ENCODE measurements around the gene LPO.

DNA sequence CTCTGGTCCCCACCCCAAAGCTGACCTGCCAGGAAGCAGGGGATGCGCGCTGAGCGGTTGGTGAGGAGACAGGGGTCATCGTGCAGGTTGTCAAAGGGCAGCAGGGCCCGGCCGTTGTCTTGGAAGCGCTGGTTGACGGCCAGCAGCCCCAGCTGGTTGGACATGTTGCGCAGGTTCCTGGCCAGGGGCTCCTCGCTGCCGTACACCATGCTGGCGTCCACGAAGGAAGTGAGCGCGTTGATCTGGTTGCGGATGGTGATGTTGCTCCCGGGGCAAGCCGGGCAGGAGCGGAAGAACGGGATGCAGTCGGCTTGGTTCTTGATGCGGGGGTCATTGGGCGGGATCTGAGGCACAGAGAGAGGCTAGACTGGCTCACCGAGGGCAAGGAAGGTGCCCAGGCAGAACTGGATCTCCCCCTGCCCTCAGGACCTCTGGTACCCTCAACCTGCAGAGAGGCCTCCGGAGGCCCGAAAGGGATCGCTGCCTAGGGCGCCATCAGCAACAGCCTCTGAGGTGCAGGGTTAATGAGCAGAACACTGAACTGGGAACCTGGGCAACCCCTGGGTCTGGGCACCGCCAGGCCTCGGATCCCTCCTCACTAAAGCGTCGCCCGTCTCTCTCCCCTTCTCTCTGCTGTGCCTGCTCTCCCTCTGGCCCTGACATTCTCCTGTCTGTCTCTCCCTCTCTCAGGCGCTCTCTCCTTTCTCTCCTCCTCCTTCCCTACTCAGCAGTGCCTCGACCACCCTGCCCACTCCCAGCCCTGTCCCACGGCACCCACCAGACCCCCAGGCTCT is 39.6 kb downstream of the LPO start:
- TF ChIP-seq ARNTL (CRISPR knock-in tag; IDR thresholded peaks at IDR 0.05; ENCODE audit: borderline replicate concordance, low read depth) = no peak
- TF ChIP-seq, protein P1, sequence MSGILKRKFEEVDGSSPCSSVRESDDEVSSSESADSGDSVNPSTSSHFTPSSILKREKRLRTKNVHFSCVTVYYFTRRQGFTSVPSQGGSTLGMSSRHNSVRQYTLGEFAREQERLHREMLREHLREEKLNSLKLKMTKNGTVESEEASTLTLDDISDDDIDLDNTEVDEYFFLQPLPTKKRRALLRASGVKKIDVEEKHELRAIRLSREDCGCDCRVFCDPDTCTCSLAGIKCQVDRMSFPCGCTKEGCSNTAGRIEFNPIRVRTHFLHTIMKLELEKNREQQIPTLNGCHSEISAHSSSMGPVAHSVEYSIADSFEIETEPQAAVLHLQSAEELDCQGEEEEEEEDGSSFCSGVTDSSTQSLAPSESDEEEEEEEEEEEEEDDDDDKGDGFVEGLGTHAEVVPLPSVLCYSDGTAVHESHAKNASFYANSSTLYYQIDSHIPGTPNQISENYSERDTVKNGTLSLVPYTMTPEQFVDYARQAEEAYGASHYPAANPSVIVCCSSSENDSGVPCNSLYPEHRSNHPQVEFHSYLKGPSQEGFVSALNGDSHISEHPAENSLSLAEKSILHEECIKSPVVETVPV (CRISPR knock-in tag; IDR thresholded peaks at IDR 0.05) = no peak
- no peak for TF ChIP-seq TCF4 (CRISPR knock-in tag; IDR thresholded peaks at IDR 0.05; ENCODE audit: borderline replicate concordance)
- TF ChIP-seq, protein P2, sequence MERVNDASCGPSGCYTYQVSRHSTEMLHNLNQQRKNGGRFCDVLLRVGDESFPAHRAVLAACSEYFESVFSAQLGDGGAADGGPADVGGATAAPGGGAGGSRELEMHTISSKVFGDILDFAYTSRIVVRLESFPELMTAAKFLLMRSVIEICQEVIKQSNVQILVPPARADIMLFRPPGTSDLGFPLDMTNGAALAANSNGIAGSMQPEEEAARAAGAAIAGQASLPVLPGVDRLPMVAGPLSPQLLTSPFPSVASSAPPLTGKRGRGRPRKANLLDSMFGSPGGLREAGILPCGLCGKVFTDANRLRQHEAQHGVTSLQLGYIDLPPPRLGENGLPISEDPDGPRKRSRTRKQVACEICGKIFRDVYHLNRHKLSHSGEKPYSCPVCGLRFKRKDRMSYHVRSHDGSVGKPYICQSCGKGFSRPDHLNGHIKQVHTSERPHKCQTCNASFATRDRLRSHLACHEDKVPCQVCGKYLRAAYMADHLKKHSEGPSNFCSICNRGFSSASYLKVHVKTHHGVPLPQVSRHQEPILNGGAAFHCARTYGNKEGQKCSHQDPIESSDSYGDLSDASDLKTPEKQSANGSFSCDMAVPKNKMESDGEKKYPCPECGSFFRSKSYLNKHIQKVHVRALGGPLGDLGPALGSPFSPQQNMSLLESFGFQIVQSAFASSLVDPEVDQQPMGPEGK (CRISPR knock-in tag; IDR thresholded peaks at IDR 0.05; ENCODE audit: borderline replicate concordance) = no peak
- no peak for TF ChIP-seq ZFP30 (CRISPR knock-in tag; IDR thresholded peaks at IDR 0.05)
- no peak for TF ChIP-seq BACH2 (CRISPR knock-in tag; IDR thresholded peaks at IDR 0.05; ENCODE audit: borderline replicate concordance)
